ENCODE results near the gene SSC5D. TPM values are rescaled to one million over a fixed set of nuclear protein-coding genes. Genes with fewer than 3 reads are reported as not detected.

The SSC5D gene
- total RNA-seq, 1 experiment from 2014 or later = 3.2 TPM

GRCh38 chr19:55536366-55536765 is 48.1 kb downstream of the SSC5D start:
- H3K14ac ChIP-seq (ENCODE audit: insufficient read depth, low read length) = no peak overlapping the region
- peaks cover 0 to 4% of the 10 kb centered on the region in 2 experiments; a peak in 2 of 5 replicates for H3K9me3 Mint-ChIP-seq
- DNase-seq = no peak
- no peak overlapping the region for H3K18ac ChIP-seq (ENCODE audit: insufficient read length, low read depth, low read length)
- no peak overlapping the region for H2BK15ac ChIP-seq (ENCODE audit: low read depth, low read length)
- H3K79me2 ChIP-seq (ENCODE audit: insufficient read depth, low read length) = no peaks in the 10 kb centered on the region
- no peaks in the 10 kb centered on the region for H3K79me1 ChIP-seq (ENCODE audit: insufficient read depth, low read depth, low read length, poor library complexity, severe bottlenecking)
- no peak overlapping the region for H2BK5ac ChIP-seq (ENCODE audit: insufficient read length, low read length)
- peaks cover 4 to 36% of the 10 kb centered on the region in 2 experiments; a peak in 3 of 4 replicates for H3K4me1 Mint-ChIP-seq
- no peak overlapping the region for H2AFZ ChIP-seq (ENCODE audit: low read length)
- H3K27ac ChIP-seq (ENCODE audit: insufficient read length, low read depth, low read length) = no peak overlapping the region
- H3K23ac ChIP-seq (ENCODE audit: insufficient read length, low read depth, low read length) = no peak overlapping the region
- H2BK20ac ChIP-seq (ENCODE audit: low read depth, low read length, poor library complexity, severe bottlenecking) = no peak overlapping the region
- H4K5ac ChIP-seq (ENCODE audit: insufficient read length, low read depth, low read length) = no peak overlapping the region
- H2BK12ac ChIP-seq (ENCODE audit: insufficient read length, low read depth, low read length) = no peak overlapping the region
- no peak overlapping the region for H3T11ph ChIP-seq (ENCODE audit: low read length)
- no peak overlapping the region for H3K4me2 ChIP-seq (ENCODE audit: insufficient read depth, insufficient read length, low read length)
- no CpG with 5 or more reads among the region's 11 CpGs for WGBS (ENCODE audit: extremely low coverage, insufficient read length, low lambda C conversion rate)
- no peak overlapping the region for H4K91ac ChIP-seq (ENCODE audit: insufficient read length, low read depth, low read length)
- H2AK5ac ChIP-seq (ENCODE audit: insufficient read length, low read length) = no peak overlapping the region
- H4K8ac ChIP-seq (replicated peaks; ENCODE audit: insufficient read length, low read depth, low read length) = no peak overlapping the region
- H3K27me3 ChIP-seq (ENCODE audit: insufficient read depth, low read length) = no peaks in the 10 kb centered on the region
- H3K56ac ChIP-seq (ENCODE audit: insufficient read length, low read depth, low read length) = no peak overlapping the region
- no peak overlapping the region for H2BK120ac ChIP-seq (ENCODE audit: low read depth, low read length, poor library complexity, severe bottlenecking)
- H3K9me3 ChIP-seq (ENCODE audit: control insufficient read depth, low read depth, low read length) = no peaks in the 10 kb centered on the region
- H3K4me1 ChIP-seq (ENCODE audit: insufficient read depth, low read length) = no peaks in the 10 kb centered on the region; the same call in 1 of the 2 replicates
- no peak for TF ChIP-seq CTCF (conservative IDR thresholded peaks at IDR 0.05)
- H3K27me3 Mint-ChIP-seq (ENCODE audit: low read depth) = 0 out of 2 replicates have a peak, but pooled peaks cover 2% of the 10 kb centered on the region
- no peak overlapping the region for H3K9ac ChIP-seq (ENCODE audit: extremely low read depth, insufficient read length, low read length)
- H3K4me3 Mint-ChIP-seq = no peak overlapping the region
- peaks cover 0 to 6% (median 0%) of the 10 kb centered on the region in 3 experiments; a peak in 1 of 7 replicates for H3K36me3 Mint-ChIP-seq (ENCODE audit: insufficient read depth in 1 of 3, low read depth in 3 of 3)
- no peak overlapping the region for H3K4ac ChIP-seq (ENCODE audit: low read depth, low read length)
- peaks cover 2% of the 10 kb centered on the region for H4K20me1 ChIP-seq (ENCODE audit: control insufficient read depth, insufficient read depth, insufficient read length)
- no peaks in the 10 kb centered on the region for H3K23me2 ChIP-seq (ENCODE audit: insufficient read length, low read depth, low read length, poor library complexity, severe bottlenecking)
- no peak overlapping the region for H3K27ac Mint-ChIP-seq

All from H9 (cell line).